ENCODE data around the gene MYO6.

Gene MYO6

DNA sequence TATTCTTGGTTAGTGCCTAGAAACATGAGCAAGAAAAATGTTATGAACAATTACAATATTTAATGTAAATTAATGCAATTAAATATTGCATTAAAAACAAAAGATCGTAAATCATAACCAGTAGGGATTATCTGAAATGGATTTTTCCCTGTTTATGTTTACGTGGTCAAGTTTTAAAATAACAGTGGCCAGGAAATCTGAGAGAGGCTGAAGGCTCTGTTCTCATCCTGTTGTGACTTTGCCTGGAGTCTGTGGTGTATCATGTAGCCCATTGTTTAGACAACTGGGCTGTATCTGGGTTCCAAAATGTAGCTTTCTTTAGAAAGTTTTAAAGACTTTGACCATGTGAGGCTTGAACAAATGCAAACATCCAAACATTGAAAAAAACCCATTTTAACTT, 2.4 kb downstream of the MYO6 start:
- Histone ChIP-seq H3K27me3 (ENCODE audit: insufficient read depth, insufficient read length) (peaks cover 6% of the 10 kb centered on the region), H3K9ac (ENCODE audit: insufficient read length, low read depth) (no peak overlapping the region), H3K4me3 (ENCODE audit: insufficient read length, low read depth) (no peak overlapping the region), H3K9me3 (ENCODE audit: insufficient read depth, low read length) (no peaks in the 10 kb centered on the region), H3K4me1 (ENCODE audit: insufficient read depth, insufficient read length) (no peaks in the 10 kb centered on the region), H3K36me3 (ENCODE audit: insufficient read depth, insufficient read length, low read length) (no peaks in the 10 kb centered on the region)
- no peak for DNase-seq (ENCODE audit: low read depth, low spot score)
- no peak for TF ChIP-seq SUZ12 (IDR thresholded peaks at IDR 0.05; ENCODE audit: extremely low read depth, insufficient read depth, insufficient read length)
- TF ChIP-seq YY1 (IDR thresholded peaks at IDR 0.05; ENCODE audit: insufficient read depth, insufficient read length), result no peak
- no peak for TF ChIP-seq ZNF274 (IDR thresholded peaks at IDR 0.05; ENCODE audit: low read depth, low read length)

DNA sequence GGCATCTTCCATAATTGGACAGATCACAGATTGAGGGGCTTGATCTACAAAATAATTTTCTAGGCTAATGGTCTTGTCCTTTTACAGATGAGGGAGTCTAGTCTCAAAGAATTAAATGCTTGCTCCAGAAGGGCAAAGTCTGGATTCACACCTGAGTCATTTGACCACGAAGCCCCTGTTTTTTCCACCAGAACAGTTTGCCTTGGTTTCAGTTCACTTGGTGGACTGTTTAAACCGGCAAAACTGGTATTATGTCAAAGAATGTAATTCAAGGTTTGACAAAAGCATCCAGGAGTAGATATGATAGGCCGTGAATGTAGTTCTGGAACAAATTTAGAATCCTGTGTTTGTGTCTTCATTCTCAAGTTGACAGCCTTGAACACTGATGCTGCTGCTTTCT, 3.3 kb downstream of the MYO6 start:
- Histone ChIP-seq H3K36me3 (ENCODE audit: insufficient read depth, insufficient read length, low read length) (no peaks in the 10 kb centered on the region), H3K9ac (ENCODE audit: insufficient read length, low read depth) (no peak overlapping the region), H3K4me1 (ENCODE audit: insufficient read depth, insufficient read length) (no peaks in the 10 kb centered on the region), H3K9me3 (ENCODE audit: insufficient read depth, low read length) (no peaks in the 10 kb centered on the region), H3K27me3 (ENCODE audit: insufficient read depth, insufficient read length) (peaks cover 6% of the 10 kb centered on the region), H3K4me3 (ENCODE audit: insufficient read length, low read depth) (no peak overlapping the region)
- DNase-seq (ENCODE audit: low read depth, low spot score), result no peak
- TF ChIP-seq SUZ12 (IDR thresholded peaks at IDR 0.05; ENCODE audit: extremely low read depth, insufficient read depth, insufficient read length), result no peak
- TF ChIP-seq ZNF274 (IDR thresholded peaks at IDR 0.05; ENCODE audit: low read depth, low read length), result no peak
- no peak for TF ChIP-seq YY1 (IDR thresholded peaks at IDR 0.05; ENCODE audit: insufficient read depth, insufficient read length)

DNA sequence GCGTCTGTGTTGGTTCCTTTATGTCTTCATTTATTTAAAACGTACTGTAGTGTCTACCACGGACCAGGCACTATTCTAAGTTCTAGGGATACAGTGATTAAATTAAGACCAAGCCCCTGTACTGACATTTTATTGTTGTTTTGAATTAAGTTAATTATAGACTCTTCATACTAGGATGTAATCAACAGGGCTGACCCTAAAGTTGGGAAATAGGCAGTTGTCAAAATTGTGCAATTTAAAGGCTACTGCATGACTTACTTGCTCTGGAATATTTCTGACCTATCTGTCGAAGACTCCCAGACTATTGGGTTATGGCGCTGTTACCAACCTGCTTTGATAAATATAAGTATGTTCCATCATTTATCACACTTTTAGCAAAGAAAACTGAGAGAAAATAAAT, 6.7 kb downstream of the MYO6 start:
- Histone ChIP-seq H3K27me3 (ENCODE audit: insufficient read depth, insufficient read length) (no peaks in the 10 kb centered on the region), H3K9ac (ENCODE audit: insufficient read length, low read depth) (no peak overlapping the region), H3K4me1 (ENCODE audit: insufficient read depth, insufficient read length) (no peaks in the 10 kb centered on the region), H3K9me3 (ENCODE audit: insufficient read depth, low read length) (no peaks in the 10 kb centered on the region), H3K4me3 (ENCODE audit: insufficient read length, low read depth) (no peak overlapping the region), H3K36me3 (ENCODE audit: insufficient read depth, insufficient read length, low read length) (no peaks in the 10 kb centered on the region)
- no peak for DNase-seq (ENCODE audit: low read depth, low spot score)
- no peak for TF ChIP-seq YY1 (IDR thresholded peaks at IDR 0.05; ENCODE audit: insufficient read depth, insufficient read length)
- TF ChIP-seq SUZ12 (IDR thresholded peaks at IDR 0.05; ENCODE audit: extremely low read depth, insufficient read depth, insufficient read length), result no peak
- TF ChIP-seq ZNF274 (IDR thresholded peaks at IDR 0.05; ENCODE audit: low read depth, low read length), result no peak

DNA sequence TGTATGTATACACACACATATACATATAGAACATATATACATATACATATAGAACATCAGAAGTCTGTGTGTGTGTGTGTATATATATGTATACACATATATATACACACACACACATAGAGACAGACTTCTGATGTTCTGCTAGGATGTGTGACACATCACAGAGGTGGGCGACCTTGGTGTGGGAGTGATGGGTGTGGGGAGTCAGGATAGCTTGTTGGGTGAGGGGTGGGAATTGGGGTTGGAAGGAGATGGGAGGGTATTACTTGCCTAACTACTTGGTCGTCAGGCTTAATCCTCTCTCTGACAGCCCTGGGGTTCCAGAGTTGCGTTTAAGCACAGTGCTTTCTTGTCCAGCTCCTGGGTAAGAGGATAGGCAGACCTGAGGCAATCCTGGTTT, 8.3 kb downstream of the MYO6 start:
- Histone ChIP-seq H3K27me3 (ENCODE audit: insufficient read depth, insufficient read length) (no peaks in the 10 kb centered on the region), H3K36me3 (ENCODE audit: insufficient read depth, insufficient read length, low read length) (no peaks in the 10 kb centered on the region), H3K4me1 (ENCODE audit: insufficient read depth, insufficient read length) (no peaks in the 10 kb centered on the region), H3K9me3 (ENCODE audit: insufficient read depth, low read length) (no peaks in the 10 kb centered on the region), H3K4me3 (ENCODE audit: insufficient read length, low read depth) (no peak overlapping the region), H3K9ac (ENCODE audit: insufficient read length, low read depth) (no peak overlapping the region)
- TF ChIP-seq SUZ12 (IDR thresholded peaks at IDR 0.05; ENCODE audit: extremely low read depth, insufficient read depth, insufficient read length), result no peak
- TF ChIP-seq YY1 (IDR thresholded peaks at IDR 0.05; ENCODE audit: insufficient read depth, insufficient read length), result no peak
- TF ChIP-seq ZNF274 (IDR thresholded peaks at IDR 0.05; ENCODE audit: low read depth, low read length), result no peak
- DNase-seq (ENCODE audit: low read depth, low spot score), result no peak

DNA sequence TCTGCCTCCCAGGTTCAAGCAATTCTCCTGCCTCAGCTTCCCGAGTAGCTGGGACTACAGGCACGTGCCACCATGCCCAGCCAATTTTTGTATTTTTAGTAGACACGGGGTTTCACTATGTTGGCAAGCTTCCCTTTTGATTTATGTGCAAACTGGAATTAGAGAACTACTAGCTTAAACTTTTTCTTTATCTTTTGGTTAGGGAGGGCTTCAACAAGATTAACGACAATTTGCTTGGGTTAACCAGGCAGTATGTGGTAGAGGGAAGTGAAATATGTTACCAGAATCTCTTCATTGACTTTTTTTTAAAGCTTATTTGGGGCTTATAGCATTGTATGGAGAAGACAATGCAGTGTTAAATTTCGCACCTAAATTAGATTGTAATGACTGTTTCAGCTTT, 9.0 kb downstream of the MYO6 start:
- TF ChIP-seq YY1 (IDR thresholded peaks at IDR 0.05; ENCODE audit: insufficient read depth, insufficient read length), result no peak
- TF ChIP-seq SUZ12 (IDR thresholded peaks at IDR 0.05; ENCODE audit: extremely low read depth, insufficient read depth, insufficient read length), result no peak
- no peak for TF ChIP-seq ZNF274 (IDR thresholded peaks at IDR 0.05; ENCODE audit: low read depth, low read length)
- Histone ChIP-seq H3K9me3 (ENCODE audit: insufficient read depth, low read length) (no peaks in the 10 kb centered on the region), H3K9ac (ENCODE audit: insufficient read length, low read depth) (no peak overlapping the region), H3K4me3 (ENCODE audit: insufficient read length, low read depth) (no peak overlapping the region), H3K4me1 (ENCODE audit: insufficient read depth, insufficient read length) (no peaks in the 10 kb centered on the region), H3K36me3 (ENCODE audit: insufficient read depth, insufficient read length, low read length) (no peaks in the 10 kb centered on the region), H3K27me3 (ENCODE audit: insufficient read depth, insufficient read length) (no peaks in the 10 kb centered on the region)
- DNase-seq (ENCODE audit: low read depth, low spot score), result no peak

DNA sequence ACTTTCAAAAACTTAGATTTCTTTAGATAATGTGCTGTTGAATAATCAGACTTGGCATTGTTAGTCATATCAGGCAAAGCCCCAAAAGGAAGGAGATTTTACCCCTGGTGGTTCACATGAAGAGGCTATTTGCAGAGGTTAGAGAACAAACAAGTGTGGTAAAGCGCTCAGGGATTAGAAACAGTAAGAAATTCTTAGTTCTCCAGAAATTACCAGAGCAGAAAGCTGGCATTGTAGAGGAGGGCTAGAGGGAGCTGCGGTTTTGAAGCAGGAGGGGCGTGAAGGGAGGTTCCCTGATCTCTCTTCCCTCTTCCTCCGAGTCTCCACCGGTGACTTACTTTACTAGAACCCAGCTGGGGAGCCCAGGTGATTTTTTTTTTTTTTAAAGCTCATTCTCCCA, 10.2 kb downstream of the MYO6 start:
- Histone ChIP-seq H3K36me3 (ENCODE audit: insufficient read depth, insufficient read length, low read length) (no peaks in the 10 kb centered on the region), H3K4me1 (ENCODE audit: insufficient read depth, insufficient read length) (no peaks in the 10 kb centered on the region), H3K4me3 (ENCODE audit: insufficient read length, low read depth) (no peak overlapping the region), H3K9me3 (ENCODE audit: insufficient read depth, low read length) (no peaks in the 10 kb centered on the region), H3K27me3 (ENCODE audit: insufficient read depth, insufficient read length) (no peaks in the 10 kb centered on the region), H3K9ac (ENCODE audit: insufficient read length, low read depth) (no peak overlapping the region)
- DNase-seq (ENCODE audit: low read depth, low spot score), result no peak
- no peak for TF ChIP-seq SUZ12 (IDR thresholded peaks at IDR 0.05; ENCODE audit: extremely low read depth, insufficient read depth, insufficient read length)
- no peak for TF ChIP-seq ZNF274 (IDR thresholded peaks at IDR 0.05; ENCODE audit: low read depth, low read length)
- TF ChIP-seq YY1 (IDR thresholded peaks at IDR 0.05; ENCODE audit: insufficient read depth, insufficient read length), result no peak

DNA sequence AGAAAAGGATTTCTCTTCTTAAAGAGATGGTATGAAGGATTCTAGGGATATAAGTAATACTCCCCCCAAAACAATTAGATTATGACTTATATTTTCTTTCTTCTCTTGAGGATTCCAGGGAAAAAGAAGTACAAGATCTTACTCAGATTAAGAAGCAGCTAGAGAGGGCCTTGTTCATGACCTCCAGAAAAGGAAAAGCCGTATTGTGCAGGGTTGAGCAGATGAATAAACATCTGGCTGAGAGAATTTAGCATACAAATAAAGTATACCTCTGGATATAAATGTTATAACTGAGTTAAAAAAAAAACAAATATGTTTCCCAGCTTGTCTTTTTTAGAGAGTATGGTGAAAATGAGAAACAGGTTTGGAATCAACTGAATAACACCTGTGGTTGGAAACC, 11.3 kb downstream of the MYO6 start:
- H3K36me3 ChIP-seq (ENCODE audit: insufficient read depth, insufficient read length, low read length), result no peaks in the 10 kb centered on the region
- H3K4me1 ChIP-seq (ENCODE audit: insufficient read depth, insufficient read length), result no peaks in the 10 kb centered on the region
- H3K9me3 ChIP-seq (ENCODE audit: insufficient read depth, low read length), result no peaks in the 10 kb centered on the region
- no peak overlapping the region for H3K4me3 ChIP-seq (ENCODE audit: insufficient read length, low read depth)
- TF ChIP-seq ZNF274 (IDR thresholded peaks at IDR 0.05; ENCODE audit: low read depth, low read length) (no peak), SUZ12 (IDR thresholded peaks at IDR 0.05; ENCODE audit: extremely low read depth, insufficient read depth, insufficient read length) (no peak), YY1 (IDR thresholded peaks at IDR 0.05; ENCODE audit: insufficient read depth, insufficient read length) (no peak)
- no peak for DNase-seq (ENCODE audit: low read depth, low spot score)
- no peak overlapping the region for H3K9ac ChIP-seq (ENCODE audit: insufficient read length, low read depth)
- H3K27me3 ChIP-seq (ENCODE audit: insufficient read depth, insufficient read length), result no peaks in the 10 kb centered on the region

DNA sequence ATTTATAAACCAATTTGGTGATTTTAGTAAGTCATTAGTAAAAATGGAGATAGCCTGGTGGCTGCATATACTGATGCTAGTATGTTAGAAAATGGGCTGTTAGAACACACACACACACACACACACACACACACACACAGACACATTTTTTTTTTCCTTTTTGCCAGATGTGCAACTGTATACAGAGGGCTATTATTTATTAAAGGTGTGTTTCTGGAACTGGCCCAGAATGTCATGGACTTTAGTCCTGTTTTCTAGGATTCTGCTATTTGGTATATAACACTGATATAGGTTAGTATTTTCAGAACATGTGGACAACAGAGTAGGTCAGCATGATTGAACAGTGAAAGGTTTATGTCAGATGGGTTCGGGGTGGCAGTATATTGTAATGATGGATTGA, 12.4 kb downstream of the MYO6 start:
- DNase-seq (ENCODE audit: low read depth, low spot score), result no peak
- Histone ChIP-seq H3K27me3 (ENCODE audit: insufficient read depth, insufficient read length) (no peaks in the 10 kb centered on the region), H3K4me3 (ENCODE audit: insufficient read length, low read depth) (no peak overlapping the region), H3K9me3 (ENCODE audit: insufficient read depth, low read length) (no peaks in the 10 kb centered on the region), H3K9ac (ENCODE audit: insufficient read length, low read depth) (no peak overlapping the region), H3K4me1 (ENCODE audit: insufficient read depth, insufficient read length) (no peaks in the 10 kb centered on the region), H3K36me3 (ENCODE audit: insufficient read depth, insufficient read length, low read length) (no peaks in the 10 kb centered on the region)
- TF ChIP-seq ZNF274 (IDR thresholded peaks at IDR 0.05; ENCODE audit: low read depth, low read length) (no peak), YY1 (IDR thresholded peaks at IDR 0.05; ENCODE audit: insufficient read depth, insufficient read length) (no peak), SUZ12 (IDR thresholded peaks at IDR 0.05; ENCODE audit: extremely low read depth, insufficient read depth, insufficient read length) (no peak)
